ENCODE data around the gene ACSL6. TPM values are rescaled to one million over a fixed set of nuclear protein-coding genes. Genes with fewer than 3 reads are reported as not detected.

The ACSL6 gene
- polyA plus RNA-seq (2013, experiment 1 of 2): 0.03 TPM
- not detected for polyA plus RNA-seq (2013, experiment 2 of 2)

DNA sequence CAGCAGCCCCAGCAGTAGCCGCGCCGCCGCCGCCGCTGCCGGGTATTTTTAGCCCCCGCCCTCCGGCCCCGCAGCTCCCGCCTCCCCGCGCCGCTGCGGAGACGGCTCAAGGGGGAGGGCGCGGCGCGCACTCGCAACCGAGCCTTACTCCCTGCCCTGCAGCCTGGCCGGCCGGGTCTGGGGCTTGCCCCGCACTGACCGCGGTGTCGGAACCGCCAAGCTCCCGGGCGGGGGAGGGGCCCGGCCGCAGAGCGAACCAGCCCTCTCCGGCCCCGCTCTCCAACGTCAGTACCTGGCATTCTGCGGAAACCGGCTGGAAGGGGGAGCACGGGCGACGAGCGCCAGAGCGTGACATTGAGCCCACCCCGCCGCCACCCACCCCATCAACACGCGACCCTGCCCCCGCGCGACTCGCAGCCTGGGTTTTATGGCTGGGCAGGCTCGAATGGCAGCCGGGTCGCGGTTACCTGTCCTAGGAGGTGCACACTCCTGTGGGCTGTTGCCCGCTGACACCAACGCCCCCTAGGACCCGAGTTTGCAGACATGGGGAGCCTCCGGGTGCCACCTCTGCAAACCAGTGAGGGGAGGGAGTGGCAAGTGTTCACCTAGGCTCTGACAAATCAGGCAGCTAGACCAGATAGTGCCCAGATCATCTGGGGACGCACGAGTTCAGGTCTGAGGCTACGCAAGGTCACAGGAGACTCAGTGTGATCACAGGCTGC lies at the start of gene ACSL6:
ACSL6 (minus strand) TSS at position 37 of the 722 bp plus-strand sequence. CDS start 105 bp downstream, outside the sequence.
- Histone ChIP-seq H2BK12ac (ENCODE audit: low read length in 2 of 2) (no peak within 1 kb of the TSS), H3K4me2 (ENCODE audit: low read length, poor library complexity, severe bottlenecking) (peak within 1 kb of the TSS; percentile 95), H2BK15ac (ENCODE audit: low read depth, poor library complexity, severe bottlenecking) (no peak within 1 kb of the TSS), H3K27me3 (ENCODE audit: control insufficient read depth in 1 of 2, insufficient read depth in 1 of 2, low read length in 2 of 2) (peaks cover 64 to 78% of the 10 kb centered on the region in 2 experiments), H3K4ac (ENCODE audit: low read depth in 1 of 2, low read length in 2 of 2) (no peak within 1 kb of the TSS), H2AK5ac (ENCODE audit: low read length, severe bottlenecking) (no peak within 1 kb of the TSS), H3K9ac (ENCODE audit: low read length) (no peak within 1 kb of the TSS), H3K9me3 (ENCODE audit: control insufficient read depth, low read length) (no peaks in the 10 kb centered on the region), H3K27ac (ENCODE audit: low read length, poor library complexity, severe bottlenecking) (no peak within 1 kb of the TSS), H3K4me1 (ENCODE audit: control insufficient read depth, insufficient read depth, low read depth, low read length) (peaks cover 11% of the 10 kb centered on the region), H4K91ac (ENCODE audit: low read length) (no peak within 1 kb of the TSS), H2BK5ac (ENCODE audit: low read depth, low read length, poor library complexity, severe bottlenecking) (no peak within 1 kb of the TSS), H3K18ac (ENCODE audit: low read depth in 1 of 2, low read length in 2 of 2) (no peak within 1 kb of the TSS), H3K4me3 (ENCODE audit: insufficient read depth in 1 of 2, low read depth in 1 of 2, low read length in 2 of 2) (peak within 1 kb of the TSS; percentile 59 to 69), H4K8ac (ENCODE audit: low read length) (no peak within 1 kb of the TSS), H3K14ac (ENCODE audit: low read length in 2 of 2) (no peak within 1 kb of the TSS), H3K79me1 (replicated peaks; ENCODE audit: low read length, poor library complexity, severe bottlenecking) (no peaks in the 10 kb centered on the region), H2AFZ (ENCODE audit: low read depth, low read length) (no peak within 1 kb of the TSS), H3K36me3 (ENCODE audit: control insufficient read depth in 1 of 2, insufficient read depth in 2 of 2, low read depth in 1 of 2, low read length in 2 of 2) (no peaks in the 10 kb centered on the region), H2BK120ac (ENCODE audit: low read depth, low read length) (no peak within 1 kb of the TSS), H3K23ac (ENCODE audit: low read length in 2 of 2) (peak within 1 kb of the TSS in 1 of 2 experiments; percentile 5)
- peak; percentile 10 for DNase-seq
- WGBS: 4% methylated on average over 57 of the region's 63 CpGs

DNA sequence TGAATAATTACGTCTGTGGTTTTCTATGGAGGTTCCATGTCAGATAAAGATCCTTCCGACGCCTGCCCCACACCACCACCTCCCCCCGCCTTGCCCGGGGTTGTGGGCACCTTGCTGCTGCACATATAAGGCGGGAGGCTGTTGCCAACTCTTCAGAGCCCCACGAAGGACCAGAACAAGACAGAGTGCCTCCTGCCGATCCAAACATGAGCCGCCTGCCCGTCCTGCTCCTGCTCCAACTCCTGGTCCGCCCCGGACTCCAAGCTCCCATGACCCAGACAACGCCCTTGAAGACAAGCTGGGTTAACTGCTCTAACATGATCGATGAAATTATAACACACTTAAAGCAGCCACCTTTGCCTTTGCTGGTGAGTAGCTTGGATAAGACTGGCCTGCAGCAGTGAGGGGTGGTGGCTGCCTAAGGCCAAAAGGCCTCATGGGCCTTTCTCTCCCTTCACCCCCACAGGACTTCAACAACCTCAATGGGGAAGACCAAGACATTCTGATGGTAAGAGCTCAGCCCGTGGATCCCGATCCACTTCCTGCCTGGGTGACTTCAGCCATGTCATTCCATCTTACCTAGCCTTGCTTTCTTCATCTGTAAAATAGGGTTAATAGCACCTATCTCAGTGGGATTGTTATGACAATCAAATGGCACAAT lies 49.2 kb upstream of the ACSL6 start, which contains the start of gene IL3:
IL3 (plus strand) TSS at position 155 of the 661 bp plus-strand sequence; CDS start at position 207, 52 bp downstream.
- H4K91ac ChIP-seq (ENCODE audit: low read length): no peak within 1 kb of the TSS
- H2BK120ac ChIP-seq (ENCODE audit: low read depth, low read length): no peak within 1 kb of the TSS
- H3K27me3 ChIP-seq (ENCODE audit: control insufficient read depth in 1 of 2, insufficient read depth in 1 of 2, low read length in 2 of 2): peaks cover 7 to 11% of the 10 kb centered on the region in 2 experiments
- no peak within 1 kb of the TSS for H2BK15ac ChIP-seq (ENCODE audit: low read depth, poor library complexity, severe bottlenecking)
- H3K4me3 ChIP-seq (ENCODE audit: insufficient read depth in 1 of 2, low read depth in 1 of 2, low read length in 2 of 2): no peak within 1 kb of the TSS
- no peak within 1 kb of the TSS for H3K23ac ChIP-seq (ENCODE audit: low read length in 2 of 2)
- H2BK5ac ChIP-seq (ENCODE audit: low read depth, low read length, poor library complexity, severe bottlenecking): no peak within 1 kb of the TSS
- 86% methylated on average over 16 of the region's 16 CpGs for WGBS
- no peaks in the 10 kb centered on the region for H3K36me3 ChIP-seq (ENCODE audit: control insufficient read depth in 1 of 2, insufficient read depth in 2 of 2, low read depth in 1 of 2, low read length in 2 of 2)
- H3K4ac ChIP-seq (ENCODE audit: low read depth in 1 of 2, low read length in 2 of 2): no peak within 1 kb of the TSS
- H2AFZ ChIP-seq (ENCODE audit: low read depth, low read length): no peak within 1 kb of the TSS
- no peaks in the 10 kb centered on the region for H3K79me1 ChIP-seq (replicated peaks; ENCODE audit: low read length, poor library complexity, severe bottlenecking)
- no peak for DNase-seq
- H3K9ac ChIP-seq (ENCODE audit: low read length): no peak within 1 kb of the TSS
- H3K14ac ChIP-seq (ENCODE audit: low read length in 2 of 2): no peak within 1 kb of the TSS
- no peak within 1 kb of the TSS for H4K8ac ChIP-seq (ENCODE audit: low read length)
- no peak within 1 kb of the TSS for H3K27ac ChIP-seq (ENCODE audit: low read length, poor library complexity, severe bottlenecking)
- H3K18ac ChIP-seq (ENCODE audit: low read depth in 1 of 2, low read length in 2 of 2): no peak within 1 kb of the TSS
- H2AK5ac ChIP-seq (ENCODE audit: low read length, severe bottlenecking): no peak within 1 kb of the TSS
- H2BK12ac ChIP-seq (ENCODE audit: low read length in 2 of 2): no peak within 1 kb of the TSS
- H3K4me2 ChIP-seq (ENCODE audit: low read length, poor library complexity, severe bottlenecking): no peak within 1 kb of the TSS
- peaks cover 3% of the 10 kb centered on the region for H3K4me1 ChIP-seq (ENCODE audit: control insufficient read depth, insufficient read depth, low read depth, low read length)
- no peaks in the 10 kb centered on the region for H3K9me3 ChIP-seq (ENCODE audit: control insufficient read depth, low read length)

DNA sequence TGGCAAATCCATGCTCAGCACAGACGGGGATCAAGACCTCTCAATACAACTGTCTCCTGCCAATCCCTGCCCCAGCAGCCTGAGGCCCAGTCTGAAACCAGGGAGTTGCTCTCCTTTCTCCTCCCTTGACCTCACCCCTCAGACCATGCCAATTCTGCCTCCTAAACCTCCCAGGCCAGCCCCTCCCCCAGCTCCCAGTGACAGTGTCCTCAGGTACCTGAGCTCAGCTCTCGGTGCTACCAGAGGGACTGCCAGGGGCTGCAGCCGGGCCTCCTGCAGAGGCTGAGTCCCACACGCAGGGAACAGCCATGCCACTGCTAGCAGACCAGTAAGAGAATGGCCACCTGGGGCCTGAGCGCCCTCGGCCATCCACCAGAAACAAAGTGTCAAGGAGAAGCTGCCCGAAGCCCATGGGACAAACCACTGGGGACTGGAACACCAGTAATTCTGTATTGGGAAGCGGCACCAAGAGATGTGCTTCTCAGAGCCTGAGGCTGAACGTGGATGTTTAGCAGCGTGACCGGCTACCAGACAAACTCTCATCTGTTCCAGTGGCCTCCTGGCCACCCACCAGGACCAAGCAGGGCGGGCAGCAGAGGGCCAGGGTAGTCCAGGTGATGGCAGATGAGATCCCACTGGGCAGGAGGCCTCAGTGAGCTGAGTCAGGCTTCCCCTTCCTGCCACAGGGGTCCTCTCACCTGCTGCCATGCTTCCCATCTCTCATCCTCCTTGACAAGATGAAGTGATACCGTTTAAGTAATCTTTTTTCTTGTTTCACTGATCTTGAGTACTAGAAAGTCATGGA lies 48.4 kb upstream of the ACSL6 start:
- Histone ChIP-seq H3K9ac (ENCODE audit: low read length) (no peak overlapping the region), H4K91ac (ENCODE audit: low read length) (no peak overlapping the region), H4K8ac (ENCODE audit: low read length) (no peak overlapping the region), H3K36me3 (ENCODE audit: control insufficient read depth in 1 of 2, insufficient read depth in 2 of 2, low read depth in 1 of 2, low read length in 2 of 2) (no peaks in the 10 kb centered on the region), H2BK5ac (ENCODE audit: low read depth, low read length, poor library complexity, severe bottlenecking) (no peak overlapping the region), H3K4me1 (ENCODE audit: control insufficient read depth, insufficient read depth, low read depth, low read length) (peaks cover under 1% of the 10 kb centered on the region), H3K79me1 (replicated peaks; ENCODE audit: low read length, poor library complexity, severe bottlenecking) (no peaks in the 10 kb centered on the region), H3K27me3 (ENCODE audit: control insufficient read depth in 1 of 2, insufficient read depth in 1 of 2, low read length in 2 of 2) (peaks cover 9 to 14% of the 10 kb centered on the region in 2 experiments), H2BK15ac (ENCODE audit: low read depth, poor library complexity, severe bottlenecking) (no peak overlapping the region), H3K27ac (ENCODE audit: low read length, poor library complexity, severe bottlenecking) (no peak overlapping the region), H3K9me3 (ENCODE audit: control insufficient read depth, low read length) (no peaks in the 10 kb centered on the region), H2AK5ac (ENCODE audit: low read length, severe bottlenecking) (no peak overlapping the region), H2AFZ (ENCODE audit: low read depth, low read length) (no peak overlapping the region), H3K4me3 (ENCODE audit: insufficient read depth in 1 of 2, low read depth in 1 of 2, low read length in 2 of 2) (no peak overlapping the region), H3K4me2 (ENCODE audit: low read length, poor library complexity, severe bottlenecking) (no peak overlapping the region), H3K23ac (ENCODE audit: low read length in 2 of 2) (no peak overlapping the region), H3K4ac (ENCODE audit: low read depth in 1 of 2, low read length in 2 of 2) (no peak overlapping the region), H2BK120ac (ENCODE audit: low read depth, low read length) (no peak overlapping the region), H3K18ac (ENCODE audit: low read depth in 1 of 2, low read length in 2 of 2) (no peak overlapping the region), H3K14ac (ENCODE audit: low read length in 2 of 2) (no peak overlapping the region), H2BK12ac (ENCODE audit: low read length in 2 of 2) (no peak overlapping the region)
- DNase-seq: no peak
- whole genome bisulfite sequencing: 83% methylated on average over 12 of the region's 13 CpGs

Measured in mesenchymal stem cell (in vitro differentiated cells and primary cell).